ENCODE results near the gene GPR22.

The GPR22 gene

DNA sequence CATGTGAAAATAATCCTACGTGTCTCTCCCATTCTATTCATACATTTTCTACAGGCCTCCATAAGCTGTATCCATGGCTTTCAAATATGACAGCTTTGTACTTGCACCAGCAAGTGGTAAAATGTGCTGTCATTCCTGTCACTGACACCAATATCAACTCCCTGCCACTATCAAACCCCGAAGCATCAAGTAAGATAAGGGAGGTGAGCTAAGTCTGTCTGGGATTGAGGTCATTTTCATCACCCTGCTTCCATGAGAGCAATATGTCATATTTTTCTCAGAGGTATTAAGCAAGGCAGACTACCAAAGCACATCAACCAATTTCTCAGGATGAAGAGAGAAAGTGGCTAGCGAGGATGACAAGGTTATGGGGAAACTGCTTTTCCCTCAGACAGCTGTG, 11.1 kb downstream of the GPR22 start:
- DNase-seq, result no peak

DNA sequence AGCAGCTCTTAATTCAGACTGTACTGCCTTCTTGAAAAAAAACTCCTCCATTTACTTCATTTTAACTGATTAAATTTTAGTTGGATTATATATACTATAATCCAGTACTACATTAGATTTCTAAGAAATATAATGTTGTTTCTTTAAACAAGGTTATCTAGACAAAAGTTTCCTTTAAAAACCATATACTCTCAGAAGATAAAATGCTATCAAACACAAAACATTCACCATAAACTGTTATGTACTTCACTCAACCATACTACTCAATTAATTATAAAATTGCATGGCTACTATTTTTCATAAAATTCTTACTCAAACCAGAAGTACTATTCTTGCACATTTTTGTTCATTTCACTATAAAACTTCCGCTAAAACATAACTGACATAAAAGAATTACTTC, 12.7 kb downstream of the GPR22 start:
- DNase-seq, result no peak

DNA sequence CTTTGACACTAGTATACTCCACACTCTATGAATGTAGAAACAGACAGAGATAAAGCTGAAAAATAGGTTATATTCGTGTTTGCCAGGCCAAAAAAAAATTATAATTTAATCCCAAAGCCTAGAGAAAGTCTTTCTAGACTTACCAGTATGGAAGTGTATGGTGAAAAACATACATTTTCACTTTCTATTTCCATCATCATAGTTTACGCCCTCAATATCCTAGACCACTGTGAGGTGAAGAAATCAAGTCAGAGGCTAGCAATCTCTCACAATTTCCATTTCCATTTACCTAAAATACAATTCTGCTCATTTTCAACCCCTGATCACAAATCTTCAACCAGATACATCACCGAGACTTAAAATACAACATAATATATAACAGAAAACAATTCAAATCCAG, 16.2 kb downstream of the GPR22 start:
- no peak for DNase-seq

DNA sequence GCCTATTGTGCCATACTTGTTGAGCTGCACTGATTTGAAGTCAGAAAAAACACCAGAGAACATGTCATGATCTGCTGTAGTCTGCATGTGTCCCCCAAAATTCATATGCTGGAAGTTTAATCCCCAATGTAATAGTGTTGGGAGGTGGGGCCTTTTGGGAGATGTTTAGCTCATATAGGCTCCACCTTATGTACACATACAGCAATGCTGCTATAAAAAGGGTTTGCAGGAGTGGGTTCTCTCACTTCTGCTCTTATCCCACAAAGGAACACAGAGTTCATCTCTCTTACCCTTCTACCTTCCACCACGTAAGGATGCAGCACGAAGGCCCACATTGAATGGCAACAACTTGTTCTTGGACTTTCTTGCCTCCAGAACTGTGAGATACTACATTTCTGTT, 23.0 kb downstream of the GPR22 start:
- no peak for DNase-seq

DNA sequence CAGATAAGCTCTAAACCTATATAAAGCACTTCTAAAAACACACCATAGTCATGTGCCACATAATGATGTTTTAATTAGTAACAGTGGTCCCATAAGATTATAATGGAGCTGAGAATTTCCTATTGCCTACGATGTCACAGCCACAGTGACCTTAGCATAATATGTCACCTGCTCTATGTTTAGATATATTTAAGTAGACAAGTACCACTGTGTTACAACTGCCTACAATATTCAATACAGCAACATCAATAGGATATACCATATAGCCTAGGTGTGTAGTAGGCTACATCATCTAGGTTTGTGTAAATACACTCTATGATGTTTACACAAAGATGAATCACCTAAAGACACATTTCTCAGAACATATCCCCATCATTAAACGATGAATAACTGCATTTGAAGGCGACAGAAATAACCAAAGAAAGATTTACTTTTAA, 24.5 kb downstream of the GPR22 start:
- DNase-seq, result no peak

DNA sequence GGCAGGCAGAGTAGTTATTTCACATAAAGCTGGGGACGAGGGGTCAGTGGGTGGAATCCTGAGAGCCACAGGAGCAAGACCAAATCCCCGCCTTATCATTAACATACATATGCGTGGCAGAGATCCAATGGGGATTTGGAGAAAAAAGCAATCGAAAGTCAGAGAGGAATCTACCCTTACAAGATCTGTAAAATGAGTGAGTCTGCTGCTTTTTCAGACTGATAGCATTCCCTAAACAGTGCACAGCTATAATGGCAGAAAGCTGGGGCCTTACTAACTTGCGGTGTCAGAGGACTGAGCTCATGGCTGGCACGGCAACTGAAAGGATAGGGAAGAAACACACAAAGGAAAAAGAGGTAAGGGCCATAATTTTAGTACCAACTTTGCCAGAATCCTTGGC, 25.0 kb downstream of the GPR22 start:
- DNase-seq, result no peak

DNA sequence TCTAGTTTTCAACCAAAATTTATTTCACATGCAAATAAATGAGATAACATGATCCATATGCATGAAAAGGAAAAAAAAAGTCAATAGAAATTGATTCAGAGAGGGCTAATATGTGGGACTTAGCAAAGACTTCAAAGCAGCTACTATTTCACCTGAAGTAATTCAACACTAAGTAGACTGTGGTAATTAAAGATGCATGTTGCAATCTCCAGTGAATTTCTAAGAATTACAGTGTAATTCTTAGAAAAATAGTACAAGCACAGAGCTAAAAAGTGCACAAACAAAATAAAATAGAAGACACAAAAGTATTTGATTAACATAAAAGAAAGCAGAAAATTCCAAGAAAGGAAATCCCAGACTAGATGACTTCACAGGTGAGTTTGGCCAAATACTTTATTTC, 25.7 kb downstream of the GPR22 start:
- no peak for DNase-seq

DNA sequence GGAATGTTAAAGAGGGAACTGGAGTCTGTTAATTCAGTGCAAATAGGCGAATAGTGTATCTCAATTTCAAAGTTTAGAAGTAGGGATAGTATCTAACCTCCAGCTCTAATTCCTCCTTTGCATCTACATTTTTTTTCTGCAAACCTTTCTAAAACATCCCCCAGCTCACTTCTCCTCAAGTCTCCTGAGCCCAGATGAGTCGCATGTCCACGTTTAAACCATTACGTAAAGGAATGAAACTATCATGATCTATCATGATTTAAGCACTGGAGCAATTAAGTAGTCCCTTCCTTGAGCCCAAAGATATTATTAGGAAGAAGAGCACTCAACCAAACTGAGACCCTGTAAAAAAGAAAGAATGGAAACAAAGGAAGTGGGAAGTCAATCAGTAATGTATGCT, 29.9 kb downstream of the GPR22 start:
- no peak for DNase-seq

DNA sequence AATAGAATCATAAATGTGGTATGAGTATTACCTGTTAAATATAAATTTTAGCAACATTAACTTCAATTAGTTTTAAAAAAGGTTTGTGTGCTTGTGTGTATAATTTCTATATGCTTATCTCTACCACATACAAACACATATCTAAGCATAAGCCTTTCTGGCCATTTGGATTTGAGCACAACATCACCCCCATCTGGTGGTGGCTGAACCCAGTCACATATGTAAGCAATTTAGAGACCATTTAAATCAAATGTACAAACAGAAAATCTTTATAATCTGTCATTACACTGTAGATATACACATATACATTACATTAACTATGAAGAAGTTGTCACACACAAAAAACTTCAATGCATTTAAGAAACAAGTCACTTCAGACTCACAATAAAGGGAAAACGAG, 31.7 kb downstream of the GPR22 start:
- no peak for DNase-seq

DNA sequence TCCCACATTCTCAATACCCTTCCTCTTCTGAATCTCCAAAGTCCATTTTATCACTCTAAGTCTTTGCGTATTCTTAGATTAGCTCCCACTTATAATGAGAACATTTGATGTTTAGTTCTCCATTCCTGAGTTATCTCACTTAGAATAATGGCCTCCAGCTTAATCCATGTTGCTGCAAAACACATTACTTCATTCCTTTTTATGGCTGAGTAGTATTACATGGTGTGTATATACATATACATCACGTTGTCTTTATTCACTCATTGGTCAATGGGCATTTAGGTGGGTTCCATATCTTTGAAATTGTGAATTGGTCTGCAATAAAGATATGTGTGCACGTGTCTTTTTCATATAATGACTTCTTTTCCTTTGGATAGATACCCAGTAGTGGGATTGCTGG, 32.3 kb downstream of the GPR22 start:
- DNase-seq, result no peak

DNA sequence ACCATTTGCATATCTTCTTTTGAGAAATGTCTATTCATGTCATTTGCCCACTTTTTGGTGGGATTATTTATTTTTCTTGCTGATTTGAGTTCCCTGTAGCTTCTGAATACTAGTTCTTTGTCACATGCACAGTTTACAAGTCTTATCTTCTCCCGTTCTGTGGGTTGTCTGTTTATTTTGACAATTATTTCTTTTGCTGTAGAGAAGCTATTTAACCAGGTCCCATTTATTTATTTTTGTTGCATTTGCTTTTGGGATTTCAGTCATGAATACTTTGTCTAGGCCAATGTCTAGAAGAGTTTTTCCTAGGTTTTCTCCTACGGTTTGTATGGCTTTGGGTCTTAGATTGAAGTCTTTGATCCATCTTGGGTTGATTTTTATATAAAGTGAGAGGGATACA, 32.9 kb downstream of the GPR22 start:
- no peak for DNase-seq

DNA sequence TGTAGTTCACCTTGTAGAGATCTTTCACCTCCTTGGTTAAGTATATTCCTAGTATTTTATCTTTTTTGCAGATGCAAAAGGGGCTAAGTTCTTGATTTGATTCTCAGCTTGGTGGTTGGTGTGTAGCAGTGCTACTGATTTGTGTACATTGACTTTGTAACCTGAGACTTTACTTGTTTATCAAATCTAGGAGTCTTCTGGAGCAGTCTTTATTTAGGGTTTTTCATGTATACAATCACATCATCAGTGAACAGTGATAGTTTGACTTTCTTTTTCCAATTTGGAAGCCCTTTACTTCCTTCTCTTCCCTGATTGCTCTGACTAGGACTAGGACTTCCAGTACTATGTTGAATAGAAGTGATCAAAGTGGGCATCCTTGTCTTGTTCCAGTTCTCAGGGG, 33.8 kb downstream of the GPR22 start:
- no peak for DNase-seq

DNA sequence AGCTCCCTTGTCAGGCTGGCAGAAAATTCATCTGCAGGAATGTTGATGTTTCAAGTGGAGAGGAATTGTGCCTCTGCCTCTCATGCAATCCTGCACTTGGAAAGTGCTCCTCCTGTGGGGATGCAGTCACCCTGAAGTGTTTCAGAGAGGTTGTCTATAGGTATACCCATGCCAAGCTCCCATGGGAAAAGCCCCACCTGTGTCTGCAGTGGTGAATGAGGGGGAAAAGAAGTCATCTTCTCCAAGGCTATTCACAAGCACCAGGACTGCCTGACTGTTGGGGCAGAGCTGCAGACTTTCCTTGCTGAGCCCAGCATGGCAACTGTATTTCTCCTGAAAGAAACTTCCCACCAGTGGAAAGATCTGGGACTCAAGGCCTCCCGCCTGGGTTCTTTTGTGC, 35.5 kb downstream of the GPR22 start:
- DNase-seq, result no peak

DNA sequence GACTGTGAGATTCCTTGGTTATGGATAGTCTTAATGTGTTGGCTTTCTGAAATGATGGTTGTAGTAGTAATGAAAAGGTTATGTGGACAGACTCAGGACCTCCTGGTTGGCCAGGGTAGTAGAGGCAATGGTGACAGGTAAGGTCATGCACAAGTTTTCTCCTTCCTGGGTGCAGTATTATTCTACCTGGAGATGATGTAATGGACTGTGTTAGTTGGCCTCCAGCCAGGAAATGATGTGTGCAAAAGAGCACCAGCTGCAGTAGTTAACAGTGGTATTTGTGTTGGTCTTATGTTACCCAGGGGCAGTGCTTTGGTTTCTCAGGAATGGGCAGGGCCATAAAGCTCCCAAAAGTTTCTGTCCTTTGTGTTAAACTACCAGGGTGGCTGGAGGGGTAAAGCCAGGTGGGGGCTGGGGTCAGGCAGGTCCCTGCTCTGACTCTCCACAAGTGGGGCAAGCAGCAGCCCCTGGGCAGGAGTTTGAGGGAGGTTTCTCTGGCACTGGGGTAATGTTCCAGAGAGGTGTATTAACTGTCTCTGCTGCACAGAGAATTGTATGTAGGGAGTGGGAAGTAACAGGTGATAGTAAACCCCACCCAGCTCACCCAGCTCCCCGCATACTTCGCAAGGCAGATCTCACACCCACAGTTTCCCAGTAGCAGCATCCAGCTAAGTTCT, 36.3 kb downstream of the GPR22 start:
- no peak for DNase-seq

DNA sequence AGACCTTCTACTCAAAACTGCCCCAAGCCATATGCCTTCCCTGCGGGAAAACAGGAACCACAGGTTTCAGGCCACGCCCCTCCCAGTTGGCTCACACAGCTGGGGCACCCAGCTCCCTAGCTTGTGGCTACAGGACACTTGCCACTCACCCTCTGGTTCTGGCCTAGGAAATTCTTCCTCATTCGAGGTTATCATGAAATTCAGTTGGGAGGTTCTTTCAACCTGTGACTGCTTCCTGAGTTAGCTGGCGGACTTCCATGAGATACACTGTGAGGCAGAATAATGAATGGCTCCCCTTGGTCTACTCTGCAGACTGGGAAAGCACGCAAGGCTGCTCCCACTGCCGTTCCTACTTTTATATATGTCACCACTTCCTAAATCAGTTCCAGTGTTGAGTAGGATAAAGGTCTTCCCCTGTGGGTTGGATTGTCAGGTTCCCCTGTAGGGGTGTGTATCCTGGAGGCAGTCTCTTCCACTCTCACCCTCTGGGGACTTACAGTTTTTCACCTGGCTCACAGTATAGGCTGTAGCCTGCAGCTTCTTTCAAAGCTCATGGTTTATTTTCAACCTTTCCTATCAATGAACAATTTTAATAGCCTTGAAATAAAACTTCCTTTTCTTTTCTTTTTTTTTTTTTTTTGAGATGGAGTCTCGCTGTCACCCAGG, 37.0 kb downstream of the GPR22 start:
- DNase-seq, result no peak

All from KG1 (cell line).